Liver (tissue), 9 donors: ENCODE data around the gene TMEM14C. TPM values are rescaled to one million over a fixed set of nuclear protein-coding genes. Genes with fewer than 3 reads are reported as not detected.

Experiments
- DNase-seq: peaks from one replicate; pipeline ENCODE4 v3.0.0-alpha.2; 2017; ENCODE audit warnings: low spot score
- H3K27ac ChIP-seq, 2 donors: one replicate each; pipeline ENCODE4 v1.7.0; 2013; ENCODE audit warnings: inconsistent platforms in 2 of 2, low read length in 2 of 2, control low read depth in 1 of 2, low read depth in 1 of 2, mild to moderate bottlenecking in 1 of 2
- H3K27me3 ChIP-seq, 4 donors: one replicate each; pipeline versions ENCODE4 v1.6.1 to v1.7.0; 2013; ENCODE audit warnings: low read length in 3 of 4, inconsistent platforms in 1 of 4, mild to moderate bottlenecking in 1 of 4, moderate library complexity in 1 of 4; ENCODE audit not compliant: control insufficient read depth in 4 of 4, insufficient read depth in 4 of 4
- H3K36me3 ChIP-seq, 4 donors: one replicate each; pipeline versions ENCODE4 v1.6.1 to v1.7.0; 2013; ENCODE audit warnings: low read length in 3 of 4, mild to moderate bottlenecking in 3 of 4, low read depth in 1 of 4, moderate library complexity in 1 of 4; ENCODE audit not compliant: control insufficient read depth in 4 of 4, insufficient read depth in 3 of 4
- H3K4me1 ChIP-seq, 4 donors: one replicate each; pipeline versions ENCODE4 v1.6.1 to v1.7.0; 2013; ENCODE audit warnings: low read length in 3 of 4, mild to moderate bottlenecking in 3 of 4, moderate library complexity in 1 of 4; ENCODE audit not compliant: control insufficient read depth in 4 of 4, insufficient read depth in 4 of 4
- H3K4me3 ChIP-seq, 3 donors: one replicate each; pipeline versions ENCODE4 v1.6.1 to v1.7.0; 2013; ENCODE audit warnings: low read length in 3 of 3, control low read depth in 1 of 3, low read depth in 1 of 3, mild to moderate bottlenecking in 1 of 3
- H3K9ac ChIP-seq, 2 donors: one replicate each; pipeline ENCODE4 v1.7.0; 2013; ENCODE audit warnings: low read length in 2 of 2, mild to moderate bottlenecking in 2 of 2, moderate library complexity in 2 of 2, control low read depth in 1 of 2, low read depth in 1 of 2
- H3K9me3 ChIP-seq, 4 donors: one replicate each; pipeline versions ENCODE4 v1.6.1 to v1.7.0; 2013; ENCODE audit warnings: low read length in 3 of 4; ENCODE audit not compliant: control insufficient read depth in 4 of 4
- CTCF ChIP-seq: fragments of 150-350 bp; IDR thresholded peaks from 2 replicates; pipeline ENCODE4 v1.5.1; 2017; ENCODE audit warnings: improper control_type of control experiment, low read depth, low read length; ENCODE audit not compliant: missing input control
- EGR1 ChIP-seq, 2 donors: IDR thresholded peaks; 2 replicates each; pipeline ENCODE4 v1.6.1; 2016 to 2018; ENCODE audit warnings: antibody characterized with exemption in 2 of 2, low read depth in 2 of 2
- FOXA1 ChIP-seq: IDR thresholded peaks from 2 replicates; pipeline ENCODE4 v1.6.1; 2016; ENCODE audit warnings: antibody characterized with exemption
- FOXA2 ChIP-seq: IDR thresholded peaks from 2 replicates; pipeline ENCODE4 v1.6.1; 2016; ENCODE audit warnings: antibody characterized with exemption
- GABPA ChIP-seq, 2 donors: IDR thresholded peaks in 1 of 2; conservative IDR thresholded peaks in 1 of 2; 2 replicates each; pipeline ENCODE4 v1.6.1; 2016; ENCODE audit warnings: antibody characterized with exemption in 2 of 2, mild to moderate bottlenecking in 1 of 2, moderate library complexity in 1 of 2
- HNF4A ChIP-seq, 2 donors: conservative IDR thresholded peaks; 2 replicates each; pipeline ENCODE4 v1.6.1; 2016; ENCODE audit warnings: antibody characterized with exemption in 2 of 2, mild to moderate bottlenecking in 2 of 2
- HNF4G ChIP-seq: IDR thresholded peaks from 2 replicates; pipeline ENCODE4 v1.6.1; 2016; ENCODE audit warnings: antibody characterized with exemption
- JUND ChIP-seq, 2 donors: IDR thresholded peaks; 2 replicates each; pipeline ENCODE4 v1.6.1; 2016; ENCODE audit warnings: antibody characterized with exemption in 2 of 2
- MAX ChIP-seq: IDR thresholded peaks from 2 replicates; pipeline ENCODE4 v1.6.1; 2016; ENCODE audit warnings: antibody characterized with exemption
- NR2F2 ChIP-seq: IDR thresholded peaks from 2 replicates; pipeline ENCODE4 v1.6.1; 2016; ENCODE audit warnings: antibody characterized with exemption
- RAD21 ChIP-seq, 2 donors: IDR thresholded peaks; 2 replicates each; pipeline ENCODE4 v1.6.1; 2016; ENCODE audit warnings: antibody characterized with exemption in 2 of 2, mild to moderate bottlenecking in 2 of 2
- REST ChIP-seq: IDR thresholded peaks from 2 replicates; pipeline ENCODE4 v1.6.1; 2016; ENCODE audit warnings: antibody characterized with exemption, mild to moderate bottlenecking
- RXRA ChIP-seq, 2 donors: IDR thresholded peaks; 2 replicates each; pipeline ENCODE4 v1.6.1; 2017 to 2018; ENCODE audit warnings: antibody characterized with exemption in 2 of 2, mild to moderate bottlenecking in 1 of 2
- SP1 ChIP-seq: IDR thresholded peaks from 2 replicates; pipeline ENCODE4 v1.6.1; 2018; ENCODE audit warnings: antibody characterized with exemption, mild to moderate bottlenecking
- TAF1 ChIP-seq: conservative IDR thresholded peaks from 2 replicates; pipeline ENCODE4 v1.6.1; 2016; ENCODE audit warnings: antibody characterized with exemption, mild to moderate bottlenecking
- YY1 ChIP-seq: IDR thresholded peaks from 2 replicates; pipeline ENCODE4 v1.6.1; 2016; ENCODE audit warnings: antibody characterized with exemption, mild to moderate bottlenecking
- WGBS: extraction: QIAGEN DNeasy Blood & Tissue Kit; methylation state at CpG from one replicate; pipeline ENCODE4 v1.1.7; 2013; 5-methylcytosine and 5-hydroxymethylcytosine counted together
- polyA plus RNA-seq, 2 donors: library from polyadenylated mRNA; stranded (reverse) in 1 of 2; unstranded in 1 of 2; fragments of 200-250 nt in 1 of 2; fragments of >200 nt in 1 of 2; fragmentation: Nextera tagmentation in 1 of 2; extraction: Ambion mirVana in 1 of 2; gene quantifications; one replicate each; pipeline versions ENCODE4 v1.2.1 to v1.2.3, GENCODE V29; 2013 to 2015
- total RNA-seq, 2 donors: library from RNA; depleted of rRNA; stranded (reverse); fragments of >200 nt; gene quantifications; one replicate each; pipeline ENCODE4 v1.2.3, GENCODE V29; 2014
- TF ChIP-seq, protein P1 (sequence below): IDR thresholded peaks from 2 replicates; pipeline ENCODE4 v1.6.1; 2016; ENCODE audit warnings: antibody characterized with exemption
- TF ChIP-seq, protein P2 (sequence below): IDR thresholded peaks from 2 replicates; pipeline ENCODE4 v1.6.1; 2016; ENCODE audit warnings: antibody characterized with exemption
- donor health status: healthy.
- donor health status: healthy.
- donor health status: healthy.
- donor health status: healthy.
- donor health status: healthy.

TMEM14C gene
- total and polyA plus RNA-seq, 4 donors: 36.8 to 239 (median 94.9) TPM

- Histone ChIP-seq H3K4me3 (peak overlapping the region; percentile 57 to 100 (median 99)), H3K27me3 (no peaks in the 10 kb centered on the region), H3K9ac (peak overlapping the region; percentile 96 to 99), H3K9me3 (peaks cover 0 to 2% (median 0%) of the 10 kb centered on the region in 4 donors), H3K4me1 (peaks cover 1 to 38% (median 22%) of the 10 kb centered on the region in 4 donors), H3K27ac (peak overlapping the region; percentile 99), H3K36me3 (peaks cover 0 to 18% (median 5%) of the 10 kb centered on the region in 4 donors)
- DNase-seq: no peak
- WGBS: under 1% methylated on average over 17 of the region's 17 CpGs
- TF ChIP-seq HNF4G (no peak), CTCF (no peak), RAD21 (IDR thresholded peaks at IDR 0.05) (no peak), RXRA (IDR thresholded peaks at IDR 0.05) (no peak), FOXA1 (no peak), YY1 (no peak), MAX (no peak), REST (no peak), FOXA2 (no peak), NR2F2 (no peak), GABPA (IDR thresholded peaks at IDR 0.05 in 1 of 2, conservative IDR thresholded peaks at IDR 0.05 in 1 of 2) (no peak), EGR1 (IDR thresholded peaks at IDR 0.05; ENCODE audit: low read depth in 2 of 2) (no peak)
These were observed 27.7 kb upstream of the TMEM14C start for GRCh38 chr6:10695086-10695657.

DNA sequence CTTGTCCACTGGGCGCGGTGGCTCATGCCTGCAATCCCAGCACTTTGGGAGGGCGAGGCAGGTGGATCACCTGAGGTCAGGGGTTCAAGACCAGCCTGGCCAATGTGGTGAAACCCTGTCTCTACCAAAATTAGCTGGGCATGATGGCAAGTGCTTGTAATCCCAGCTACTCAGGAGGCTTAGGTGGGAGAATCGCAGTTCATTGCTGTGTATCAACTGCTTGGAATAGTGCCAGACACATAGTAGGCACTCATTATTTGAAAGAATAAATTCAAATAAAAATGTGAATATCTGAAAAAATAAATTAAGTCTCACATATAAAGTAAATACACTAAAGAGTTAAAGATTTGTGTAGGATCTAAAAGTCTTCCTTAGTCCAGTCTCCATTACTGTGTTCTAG lies 26.2 kb upstream of the TMEM14C start:
- 95% methylated on average over 4 of the region's 4 CpGs for WGBS
- TF ChIP-seq YY1 (no peak), REST (no peak), CTCF (no peak), EGR1 (IDR thresholded peaks at IDR 0.05; ENCODE audit: low read depth in 2 of 2) (no peak), SP1 (no peak), NR2F2 (no peak), FOXA1 (no peak), TAF1 (no peak), RXRA (IDR thresholded peaks at IDR 0.05) (no peak), JUND (IDR thresholded peaks at IDR 0.05) (no peak), FOXA2 (no peak), HNF4A (conservative IDR thresholded peaks at IDR 0.05) (no peak)
- TF ChIP-seq, protein P1, sequence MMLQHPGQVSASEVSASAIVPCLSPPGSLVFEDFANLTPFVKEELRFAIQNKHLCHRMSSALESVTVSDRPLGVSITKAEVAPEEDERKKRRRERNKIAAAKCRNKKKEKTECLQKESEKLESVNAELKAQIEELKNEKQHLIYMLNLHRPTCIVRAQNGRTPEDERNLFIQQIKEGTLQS: no peak
- TF ChIP-seq, protein P2, sequence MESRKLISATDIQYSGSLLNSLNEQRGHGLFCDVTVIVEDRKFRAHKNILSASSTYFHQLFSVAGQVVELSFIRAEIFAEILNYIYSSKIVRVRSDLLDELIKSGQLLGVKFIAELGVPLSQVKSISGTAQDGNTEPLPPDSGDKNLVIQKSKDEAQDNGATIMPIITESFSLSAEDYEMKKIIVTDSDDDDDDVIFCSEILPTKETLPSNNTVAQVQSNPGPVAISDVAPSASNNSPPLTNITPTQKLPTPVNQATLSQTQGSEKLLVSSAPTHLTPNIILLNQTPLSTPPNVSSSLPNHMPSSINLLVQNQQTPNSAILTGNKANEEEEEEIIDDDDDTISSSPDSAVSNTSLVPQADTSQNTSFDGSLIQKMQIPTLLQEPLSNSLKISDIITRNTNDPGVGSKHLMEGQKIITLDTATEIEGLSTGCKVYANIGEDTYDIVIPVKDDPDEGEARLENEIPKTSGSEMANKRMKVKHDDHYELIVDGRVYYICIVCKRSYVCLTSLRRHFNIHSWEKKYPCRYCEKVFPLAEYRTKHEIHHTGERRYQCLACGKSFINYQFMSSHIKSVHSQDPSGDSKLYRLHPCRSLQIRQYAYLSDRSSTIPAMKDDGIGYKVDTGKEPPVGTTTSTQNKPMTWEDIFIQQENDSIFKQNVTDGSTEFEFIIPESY: no peak

More for the DNA sequence above, 26.2 kb upstream of the TMEM14C start:
- Histone ChIP-seq H3K27me3 (no peaks in the 10 kb centered on the region), H3K9ac (no peak overlapping the region), H3K36me3 (peaks cover 0 to 25% (median 6%) of the 10 kb centered on the region in 4 donors), H3K4me1 (peaks cover 1 to 26% (median 16%) of the 10 kb centered on the region in 4 donors), H3K27ac (no peak overlapping the region), H3K9me3 (peaks cover 0 to 2% (median 0%) of the 10 kb centered on the region in 4 donors), H3K4me3 (no peak overlapping the region)
- no peak for DNase-seq
